ENCODE measurements around the gene NUMA1. TPM values are rescaled to one million over a fixed set of nuclear protein-coding genes. Genes with fewer than 3 reads are reported as not detected.

The NUMA1 gene
- total and polyA plus RNA-seq, 2 experiments from 2014 or later: 33.2 to 104 TPM

DNA sequence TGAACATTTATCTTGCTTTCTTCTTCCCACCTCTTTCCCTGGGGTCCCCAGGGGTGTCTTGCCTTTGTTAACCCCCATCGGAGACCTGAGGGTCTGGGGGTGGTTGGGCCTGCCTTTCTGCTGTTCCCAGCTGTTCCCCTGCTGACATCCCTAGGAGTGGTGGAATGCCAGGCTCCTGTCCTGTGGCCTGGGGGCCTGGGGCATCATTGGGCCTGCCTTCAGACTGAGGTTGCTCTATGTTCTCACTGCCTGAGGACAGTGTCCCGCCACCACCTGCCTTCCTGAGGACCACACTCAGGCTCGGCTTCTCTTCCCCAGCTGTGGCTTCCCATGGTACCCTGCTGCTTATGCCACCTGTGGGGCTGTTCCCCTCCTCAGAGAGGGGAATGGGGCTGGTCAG is 82.7 kb downstream of the NUMA1 start (continued):
- TF ChIP-seq, protein P1, sequence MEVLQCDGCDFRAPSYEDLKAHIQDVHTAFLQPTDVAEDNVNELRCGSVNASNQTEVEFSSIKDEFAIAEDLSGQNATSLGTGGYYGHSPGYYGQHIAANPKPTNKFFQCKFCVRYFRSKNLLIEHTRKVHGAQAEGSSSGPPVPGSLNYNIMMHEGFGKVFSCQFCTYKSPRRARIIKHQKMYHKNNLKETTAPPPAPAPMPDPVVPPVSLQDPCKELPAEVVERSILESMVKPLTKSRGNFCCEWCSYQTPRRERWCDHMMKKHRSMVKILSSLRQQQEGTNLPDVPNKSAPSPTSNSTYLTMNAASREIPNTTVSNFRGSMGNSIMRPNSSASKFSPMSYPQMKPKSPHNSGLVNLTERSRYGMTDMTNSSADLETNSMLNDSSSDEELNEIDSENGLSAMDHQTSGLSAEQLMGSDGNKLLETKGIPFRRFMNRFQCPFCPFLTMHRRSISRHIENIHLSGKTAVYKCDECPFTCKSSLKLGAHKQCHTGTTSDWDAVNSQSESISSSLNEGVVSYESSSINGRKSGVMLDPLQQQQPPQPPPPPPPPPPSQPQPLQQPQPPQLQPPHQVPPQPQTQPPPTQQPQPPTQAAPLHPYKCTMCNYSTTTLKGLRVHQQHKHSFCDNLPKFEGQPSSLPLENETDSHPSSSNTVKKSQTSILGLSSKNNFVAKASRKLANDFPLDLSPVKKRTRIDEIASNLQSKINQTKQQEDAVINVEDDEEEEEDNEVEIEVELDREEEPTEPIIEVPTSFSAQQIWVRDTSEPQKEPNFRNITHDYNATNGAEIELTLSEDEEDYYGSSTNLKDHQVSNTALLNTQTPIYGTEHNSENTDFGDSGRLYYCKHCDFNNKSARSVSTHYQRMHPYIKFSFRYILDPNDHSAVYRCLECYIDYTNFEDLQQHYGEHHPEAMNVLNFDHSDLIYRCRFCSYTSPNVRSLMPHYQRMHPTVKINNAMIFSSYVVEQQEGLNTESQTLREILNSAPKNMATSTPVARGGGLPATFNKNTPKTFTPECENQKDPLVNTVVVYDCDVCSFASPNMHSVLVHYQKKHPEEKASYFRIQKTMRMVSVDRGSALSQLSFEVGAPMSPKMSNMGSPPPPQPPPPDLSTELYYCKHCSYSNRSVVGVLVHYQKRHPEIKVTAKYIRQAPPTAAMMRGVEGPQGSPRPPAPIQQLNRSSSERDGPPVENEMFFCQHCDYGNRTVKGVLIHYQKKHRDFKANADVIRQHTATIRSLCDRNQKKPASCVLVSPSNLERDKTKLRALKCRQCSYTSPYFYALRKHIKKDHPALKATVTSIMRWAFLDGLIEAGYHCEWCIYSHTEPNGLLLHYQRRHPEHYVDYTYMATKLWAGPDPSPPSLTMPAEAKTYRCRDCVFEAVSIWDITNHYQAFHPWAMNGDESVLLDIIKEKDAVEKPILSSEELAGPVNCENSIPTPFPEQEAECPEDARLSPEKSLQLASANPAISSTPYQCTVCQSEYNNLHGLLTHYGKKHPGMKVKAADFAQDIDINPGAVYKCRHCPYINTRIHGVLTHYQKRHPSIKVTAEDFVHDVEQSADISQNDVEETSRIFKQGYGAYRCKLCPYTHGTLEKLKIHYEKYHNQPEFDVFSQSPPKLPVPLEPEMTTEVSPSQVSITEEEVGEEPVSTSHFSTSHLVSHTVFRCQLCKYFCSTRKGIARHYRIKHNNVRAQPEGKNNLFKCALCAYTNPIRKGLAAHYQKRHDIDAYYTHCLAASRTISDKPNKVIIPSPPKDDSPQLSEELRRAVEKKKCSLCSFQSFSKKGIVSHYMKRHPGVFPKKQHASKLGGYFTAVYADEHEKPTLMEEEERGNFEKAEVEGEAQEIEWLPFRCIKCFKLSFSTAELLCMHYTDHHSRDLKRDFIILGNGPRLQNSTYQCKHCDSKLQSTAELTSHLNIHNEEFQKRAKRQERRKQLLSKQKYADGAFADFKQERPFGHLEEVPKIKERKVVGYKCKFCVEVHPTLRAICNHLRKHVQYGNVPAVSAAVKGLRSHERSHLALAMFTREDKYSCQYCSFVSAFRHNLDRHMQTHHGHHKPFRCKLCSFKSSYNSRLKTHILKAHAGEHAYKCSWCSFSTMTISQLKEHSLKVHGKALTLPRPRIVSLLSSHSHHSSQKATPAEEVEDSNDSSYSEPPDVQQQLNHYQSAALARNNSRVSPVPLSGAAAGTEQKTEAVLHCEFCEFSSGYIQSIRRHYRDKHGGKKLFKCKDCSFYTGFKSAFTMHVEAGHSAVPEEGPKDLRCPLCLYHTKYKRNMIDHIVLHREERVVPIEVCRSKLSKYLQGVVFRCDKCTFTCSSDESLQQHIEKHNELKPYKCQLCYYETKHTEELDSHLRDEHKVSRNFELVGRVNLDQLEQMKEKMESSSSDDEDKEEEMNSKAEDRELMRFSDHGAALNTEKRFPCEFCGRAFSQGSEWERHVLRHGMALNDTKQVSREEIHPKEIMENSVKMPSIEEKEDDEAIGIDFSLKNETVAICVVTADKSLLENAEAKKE (CRISPR knock-in tag; IDR thresholded peaks at IDR 0.05): no peak

DNA sequence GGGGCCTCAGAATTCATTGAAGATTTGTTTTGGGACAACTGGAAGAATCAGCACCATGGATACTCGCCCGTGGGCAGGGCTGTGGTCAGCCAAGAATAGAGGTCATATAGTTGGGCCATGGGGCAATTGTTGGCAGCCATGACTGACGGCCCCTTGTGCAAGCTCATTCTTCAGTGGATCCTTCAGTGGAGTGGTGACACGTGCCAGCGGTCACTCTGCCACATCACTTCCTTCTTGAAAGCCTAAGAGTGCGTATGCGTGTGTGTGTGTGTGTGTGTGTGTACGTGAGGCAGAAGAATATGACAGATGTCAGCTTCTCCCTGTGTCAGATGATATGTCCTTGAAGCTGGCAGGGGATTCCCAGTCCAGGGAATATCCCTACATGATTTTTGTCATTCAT is 83.4 kb downstream of the NUMA1 start:
- H3K27me3 Mint-ChIP-seq (ENCODE audit: insufficient read depth, low read depth, poor library complexity): peaks cover 7% of the 10 kb centered on the region
- ATAC-seq: no peak
- TF ChIP-seq STAT1 (IDR thresholded peaks at IDR 0.05; ENCODE audit: unreplicated experiment) (no peak), NANOG (IDR thresholded peaks at IDR 0.05; ENCODE audit: borderline replicate concordance) (no peak), EZH2 (IDR thresholded peaks at IDR 0.05; ENCODE audit: low read depth, unreplicated experiment) (no peak), EZH2phosphoT487 (IDR thresholded peaks at IDR 0.05; ENCODE audit: unreplicated experiment) (no peak)
- TF ChIP-seq, protein P1 (CRISPR knock-in tag; IDR thresholded peaks at IDR 0.05): no peak
- TF ChIP-seq, protein P2, sequence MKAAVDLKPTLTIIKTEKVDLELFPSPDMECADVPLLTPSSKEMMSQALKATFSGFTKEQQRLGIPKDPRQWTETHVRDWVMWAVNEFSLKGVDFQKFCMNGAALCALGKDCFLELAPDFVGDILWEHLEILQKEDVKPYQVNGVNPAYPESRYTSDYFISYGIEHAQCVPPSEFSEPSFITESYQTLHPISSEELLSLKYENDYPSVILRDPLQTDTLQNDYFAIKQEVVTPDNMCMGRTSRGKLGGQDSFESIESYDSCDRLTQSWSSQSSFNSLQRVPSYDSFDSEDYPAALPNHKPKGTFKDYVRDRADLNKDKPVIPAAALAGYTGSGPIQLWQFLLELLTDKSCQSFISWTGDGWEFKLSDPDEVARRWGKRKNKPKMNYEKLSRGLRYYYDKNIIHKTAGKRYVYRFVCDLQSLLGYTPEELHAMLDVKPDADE (IDR thresholded peaks at IDR 0.05): no peak
- TF ChIP-seq, protein P3, sequence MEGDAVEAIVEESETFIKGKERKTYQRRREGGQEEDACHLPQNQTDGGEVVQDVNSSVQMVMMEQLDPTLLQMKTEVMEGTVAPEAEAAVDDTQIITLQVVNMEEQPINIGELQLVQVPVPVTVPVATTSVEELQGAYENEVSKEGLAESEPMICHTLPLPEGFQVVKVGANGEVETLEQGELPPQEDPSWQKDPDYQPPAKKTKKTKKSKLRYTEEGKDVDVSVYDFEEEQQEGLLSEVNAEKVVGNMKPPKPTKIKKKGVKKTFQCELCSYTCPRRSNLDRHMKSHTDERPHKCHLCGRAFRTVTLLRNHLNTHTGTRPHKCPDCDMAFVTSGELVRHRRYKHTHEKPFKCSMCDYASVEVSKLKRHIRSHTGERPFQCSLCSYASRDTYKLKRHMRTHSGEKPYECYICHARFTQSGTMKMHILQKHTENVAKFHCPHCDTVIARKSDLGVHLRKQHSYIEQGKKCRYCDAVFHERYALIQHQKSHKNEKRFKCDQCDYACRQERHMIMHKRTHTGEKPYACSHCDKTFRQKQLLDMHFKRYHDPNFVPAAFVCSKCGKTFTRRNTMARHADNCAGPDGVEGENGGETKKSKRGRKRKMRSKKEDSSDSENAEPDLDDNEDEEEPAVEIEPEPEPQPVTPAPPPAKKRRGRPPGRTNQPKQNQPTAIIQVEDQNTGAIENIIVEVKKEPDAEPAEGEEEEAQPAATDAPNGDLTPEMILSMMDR (conservative IDR thresholded peaks at IDR 0.05; ENCODE audit: low read depth in 2 of 2): no peak

More for the DNA sequence above, 83.4 kb downstream of the NUMA1 start:
- no peaks in the 10 kb centered on the region for H3K9me3 Mint-ChIP-seq
- H3K4me1 Mint-ChIP-seq: no peaks in the 10 kb centered on the region
- no peaks in the 10 kb centered on the region for H3K4me1 ChIP-seq (ENCODE audit: insufficient read depth)
- no peaks in the 10 kb centered on the region for H3K79me2 ChIP-seq (replicated peaks; ENCODE audit: insufficient read depth)
- no peaks in the 10 kb centered on the region for H3F3A ChIP-seq (replicated peaks; ENCODE audit: low read depth)
- no peak overlapping the region for H3K27ac ChIP-seq (ENCODE audit: low read depth)
- peaks cover 10% of the 10 kb centered on the region for H4K20me1 ChIP-seq (replicated peaks; ENCODE audit: insufficient read depth)
- H3K36me3 ChIP-seq (ENCODE audit: insufficient read depth): no peaks in the 10 kb centered on the region
- H3K36me3 Mint-ChIP-seq (ENCODE audit: low read depth): peaks cover 15% of the 10 kb centered on the region
- H3K27me3 ChIP-seq (ENCODE audit: insufficient read depth): no peaks in the 10 kb centered on the region
- H2AFZ ChIP-seq: no peak overlapping the region
- no peaks in the 10 kb centered on the region for H3K9me2 ChIP-seq (ENCODE audit: insufficient read depth)
- no peak for DNase-seq (ENCODE audit: low spot score)
- no peak overlapping the region for H3K4me2 ChIP-seq
- H3K4me3 ChIP-seq: no peak overlapping the region
- no peak overlapping the region for H3K4me3 Mint-ChIP-seq
- H3K27ac Mint-ChIP-seq: no peak overlapping the region
